GM21447 (cell line): Measurements from ENCODE around the gene TSPAN18.

Source experiments
- ATAC-seq: cut with Tn5 transposase; IDR thresholded peaks from one replicate; pipeline ENCODE4 v1.9.1; 2021; ENCODE audit not compliant: unreplicated experiment

TSPAN18 gene

DNA sequence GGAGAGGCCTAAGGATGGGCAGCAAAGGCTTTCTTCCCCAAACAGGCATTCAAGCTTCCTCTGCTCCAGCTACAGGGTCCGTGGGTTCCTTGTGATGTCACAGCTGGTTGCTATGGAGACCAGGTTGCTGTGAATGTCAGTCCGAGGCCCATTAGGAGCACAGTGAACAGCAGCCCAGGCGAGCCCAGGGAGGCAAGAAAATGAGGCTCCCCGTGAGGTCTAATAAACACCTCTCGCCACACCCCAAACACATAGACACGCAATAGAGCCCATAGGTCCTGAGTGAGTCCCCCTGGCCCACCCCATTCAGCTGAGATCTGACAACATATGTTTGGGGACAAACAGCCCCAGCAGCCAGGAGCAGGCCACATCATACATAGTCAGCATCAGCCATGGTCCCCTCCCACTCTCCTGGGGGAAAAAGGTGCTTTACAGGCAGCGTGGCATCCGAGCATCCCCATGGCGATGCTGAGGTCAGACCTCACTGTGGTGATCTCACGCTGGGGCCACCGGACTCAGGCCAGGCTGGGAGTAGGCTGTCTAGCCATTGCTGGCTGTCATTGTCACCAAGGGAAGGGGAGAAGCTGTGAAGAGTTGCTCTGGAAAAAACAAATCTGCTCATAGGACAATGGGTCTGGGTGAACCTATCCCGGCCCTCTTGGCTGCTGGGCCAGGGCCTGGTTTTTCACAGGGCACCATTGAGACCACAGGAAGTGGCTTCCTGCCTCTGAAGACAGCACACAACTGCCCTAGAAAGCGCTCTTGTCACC lies 247.1 kb downstream of the TSPAN18 start:
- ATAC-seq: no peak

DNA sequence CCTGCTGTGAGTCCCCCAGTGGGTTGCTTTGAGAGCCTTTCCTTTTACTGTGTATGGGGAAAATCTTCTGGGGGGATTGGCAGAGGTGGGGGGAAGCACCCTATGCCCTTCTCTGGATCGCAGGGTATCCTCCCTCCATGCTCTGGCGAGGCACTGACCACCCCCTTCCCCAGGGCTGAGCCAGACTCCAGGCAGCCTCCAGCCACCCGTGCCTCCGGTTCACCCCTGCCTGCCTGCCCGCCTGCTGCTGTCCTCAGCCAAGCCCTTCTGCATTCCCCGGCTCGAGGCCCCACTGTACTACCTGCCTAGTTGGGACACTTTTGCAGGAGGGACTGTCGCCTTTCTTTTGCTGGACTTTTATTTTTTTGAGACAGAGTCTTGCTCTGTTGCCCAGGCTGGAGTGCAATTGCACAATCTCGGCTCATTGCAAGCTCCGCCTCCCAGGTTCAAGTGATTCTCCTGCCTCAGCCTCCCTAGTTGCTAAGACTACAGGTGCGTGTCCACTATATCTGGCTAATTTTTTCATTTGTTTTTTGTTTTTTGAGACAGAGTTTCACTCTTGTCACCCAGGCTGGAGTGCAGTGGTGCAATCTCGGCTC lies 247.7 kb downstream of the TSPAN18 start:
- no peak for ATAC-seq

DNA sequence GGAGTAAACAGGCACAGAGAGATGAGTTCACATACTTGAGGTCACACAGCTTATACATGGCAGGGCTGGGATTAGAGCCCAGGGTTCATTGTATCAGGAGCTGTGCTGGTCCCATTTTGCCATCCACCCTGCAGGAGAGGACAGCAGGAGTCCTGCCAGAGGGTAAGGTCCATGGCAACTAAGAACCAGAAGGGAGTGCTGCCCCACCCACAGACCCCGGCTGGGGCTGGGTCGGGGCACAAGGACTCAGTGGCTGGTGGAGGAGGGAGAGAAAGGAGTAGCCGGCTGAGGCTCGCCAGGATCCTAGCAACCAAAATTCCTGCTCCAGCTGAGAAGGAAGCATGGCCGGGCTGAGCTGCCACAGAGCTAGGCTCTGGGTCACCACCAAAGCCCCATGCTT lies 249.8 kb downstream of the TSPAN18 start:
- no peak for ATAC-seq

GRCh38 chr11:44977493-44977984 lies 250.8 kb downstream of the TSPAN18 start:
- no peak for ATAC-seq

DNA sequence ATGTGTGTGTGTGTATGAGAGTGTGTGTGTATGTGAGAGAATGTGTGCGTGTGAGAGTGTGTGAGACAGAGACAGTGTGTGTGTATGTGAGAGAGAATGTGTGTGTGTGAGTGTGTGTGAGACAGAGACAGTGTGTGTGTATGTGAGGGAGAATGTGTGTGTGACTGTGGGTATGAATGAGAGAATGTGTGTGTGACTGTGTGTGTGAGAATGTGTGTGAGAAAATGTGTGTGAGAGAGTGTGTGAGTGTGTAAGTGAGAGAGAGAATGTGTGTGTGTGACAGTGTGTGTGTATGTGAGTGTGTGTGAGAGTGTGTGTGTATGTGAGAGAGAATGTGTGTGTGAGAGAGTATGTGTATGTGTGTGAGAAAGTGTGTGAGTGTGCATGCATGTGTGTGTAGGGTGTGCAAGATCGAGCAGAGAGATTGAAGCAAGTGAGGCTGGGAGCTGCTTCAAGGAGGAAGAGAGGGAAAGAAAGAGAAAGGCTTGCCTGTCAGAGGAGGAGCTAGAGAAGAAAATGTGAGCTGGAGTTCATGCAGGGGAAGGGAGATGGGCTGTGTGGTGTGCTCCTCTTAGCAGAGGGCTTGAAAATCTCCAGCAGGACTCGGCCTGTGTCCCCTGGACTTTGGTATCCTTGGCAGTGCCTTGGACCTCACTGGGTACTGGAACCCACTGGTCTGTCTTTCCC lies 251.7 kb downstream of the TSPAN18 start:
- no peak for ATAC-seq

DNA sequence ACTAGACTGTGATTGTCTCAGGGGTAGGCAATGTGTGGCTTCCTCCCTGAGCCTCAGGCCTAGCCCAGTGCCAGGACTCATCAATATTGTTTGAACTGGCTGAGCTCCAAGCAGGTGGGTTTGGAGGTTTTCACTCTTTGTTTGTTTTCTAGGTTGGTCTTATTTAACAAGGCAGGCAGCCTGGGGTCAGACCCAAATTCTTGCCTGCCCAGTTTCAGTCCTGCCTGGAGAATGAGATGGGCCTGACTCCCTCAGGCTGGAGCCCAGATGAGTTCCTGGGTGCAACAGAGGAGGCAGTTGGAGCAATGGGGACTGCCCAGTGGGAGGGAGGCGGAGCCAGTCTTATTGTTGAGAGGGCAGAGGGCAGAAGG lies 252.2 kb downstream of the TSPAN18 start:
- no peak for ATAC-seq

DNA sequence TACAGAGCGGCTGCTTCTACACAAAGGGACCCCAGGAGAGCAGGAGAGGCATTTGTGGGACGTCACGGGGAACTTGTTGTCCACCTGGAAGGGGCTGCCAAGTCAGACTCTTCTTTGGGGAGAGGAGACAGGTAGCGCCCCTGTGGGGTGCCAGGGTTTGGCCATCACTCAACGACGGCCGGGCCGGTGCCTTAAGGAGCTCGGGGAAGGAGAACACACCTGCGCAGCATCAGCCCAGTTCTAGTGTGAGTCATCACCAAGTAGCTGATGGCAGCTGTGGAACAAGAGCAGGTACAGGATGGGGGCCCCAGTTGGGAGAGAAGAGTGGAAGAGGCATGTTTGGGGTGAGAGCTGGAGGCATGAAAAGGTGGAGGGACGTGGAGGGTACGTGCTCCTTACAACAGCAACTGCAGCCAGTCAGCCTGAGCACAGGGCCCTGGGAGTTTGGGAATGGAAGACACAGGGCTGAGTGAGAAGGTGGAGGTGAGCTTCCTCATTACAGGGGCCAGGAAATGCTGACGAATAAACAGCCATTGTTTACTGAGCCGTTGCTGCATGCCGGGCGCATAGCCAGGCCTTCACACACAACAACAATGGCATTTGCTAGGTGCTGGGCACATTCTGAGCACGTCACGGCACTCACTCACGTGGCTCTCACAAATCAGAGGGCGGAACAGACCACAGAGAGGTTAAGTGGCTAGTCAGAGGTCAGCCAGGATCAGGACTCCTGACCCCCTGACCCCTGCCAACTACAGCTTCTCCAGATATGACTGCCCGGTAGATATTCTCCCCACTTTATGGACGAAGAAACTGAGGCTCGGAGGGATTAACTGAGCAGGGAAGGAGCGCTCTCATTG lies 253.0 kb downstream of the TSPAN18 start:
- no peak for ATAC-seq

- no peak for ATAC-seq
These were observed 254.0 kb downstream of the TSPAN18 start for GRCh38 chr11:44980533-44981427.
